ENCODE results near the gene EFL1.

EFL1 gene

GRCh38 chr15:82150645-82151044 is 111.9 kb downstream of the EFL1 start:
- Histone ChIP-seq H3K27me3 (ENCODE audit: insufficient read depth, low read depth, severe bottlenecking) (no peaks in the 10 kb centered on the region), H3K9me3 (ENCODE audit: severe bottlenecking) (no peaks in the 10 kb centered on the region), H3K4me3 (ENCODE audit: low read depth, low read length) (no peak overlapping the region), H3K27ac (no peak overlapping the region), H3K36me3 (peaks cover 22% of the 10 kb centered on the region)
- DNase-seq = no peak
- no peak for TF ChIP-seq CTCF (IDR thresholded peaks at IDR 0.05; ENCODE audit: low read depth, low read length)

- Histone ChIP-seq H3K4me3 (ENCODE audit: low read depth, low read length) (no peak overlapping the region), H3K9me3 (ENCODE audit: severe bottlenecking) (no peaks in the 10 kb centered on the region), H3K36me3 (peaks cover 15% of the 10 kb centered on the region), H3K27me3 (ENCODE audit: insufficient read depth, low read depth, severe bottlenecking) (no peaks in the 10 kb centered on the region), H3K27ac (no peak overlapping the region)
- TF ChIP-seq CTCF (IDR thresholded peaks at IDR 0.05; ENCODE audit: low read depth, low read length) = no peak
- no peak for DNase-seq
Observed at GRCh38 chr15:82146990-82147461, 115.5 kb downstream of the EFL1 start.

- H3K27me3 ChIP-seq (ENCODE audit: insufficient read depth, low read depth, severe bottlenecking) = no peaks in the 10 kb centered on the region
- DNase-seq = no peak
- peaks cover 11% of the 10 kb centered on the region for H3K36me3 ChIP-seq
- TF ChIP-seq CTCF (IDR thresholded peaks at IDR 0.05; ENCODE audit: low read depth, low read length) = no peak
- H3K4me3 ChIP-seq (ENCODE audit: low read depth, low read length) = no peak overlapping the region
- H3K27ac ChIP-seq = no peak overlapping the region
- no peaks in the 10 kb centered on the region for H3K9me3 ChIP-seq (ENCODE audit: severe bottlenecking)
Observed at GRCh38 chr15:82146576-82146975, 116.0 kb downstream of the EFL1 start.

- Histone ChIP-seq H3K36me3 (no peaks in the 10 kb centered on the region; the same call in none of the 2 replicates), H3K4me3 (ENCODE audit: low read depth, low read length) (no peak overlapping the region), H3K9me3 (ENCODE audit: severe bottlenecking) (no peaks in the 10 kb centered on the region), H3K27ac (no peak overlapping the region), H3K27me3 (ENCODE audit: insufficient read depth, low read depth, severe bottlenecking) (no peaks in the 10 kb centered on the region)
- no peak for TF ChIP-seq CTCF (IDR thresholded peaks at IDR 0.05; ENCODE audit: low read depth, low read length)
- DNase-seq = no peak
Observed at GRCh38 chr15:82143390-82144385, 118.8 kb downstream of the EFL1 start.

- Histone ChIP-seq H3K36me3 (peaks cover 18% of the 10 kb centered on the region), H3K27ac (peak overlapping the region; percentile 28), H3K27me3 (ENCODE audit: insufficient read depth, low read depth, severe bottlenecking) (no peaks in the 10 kb centered on the region), H3K9me3 (ENCODE audit: severe bottlenecking) (no peaks in the 10 kb centered on the region), H3K4me3 (ENCODE audit: low read depth, low read length) (no peak overlapping the region)
- TF ChIP-seq CTCF (IDR thresholded peaks at IDR 0.05; ENCODE audit: low read depth, low read length) = no peak
- DNase-seq = no peak
Observed at GRCh38 chr15:82140886-82141285, 121.6 kb downstream of the EFL1 start.

Data from WERI-Rb-1 (cell line).